ENCODE data around the gene LRRC61.

- TF ChIP-seq CTCF (IDR thresholded peaks at IDR 0.05) (peak in 2 of 12 donors; percentile 1 to 8), POLR2A (IDR thresholded peaks at IDR 0.05) (peak; percentile 48 to 95)
These were observed 55.8 kb downstream of the LRRC61 start, which contains the start of gene ZNF775 for GRCh38 chr7:150378853-150379440.
